NB4 (cell line): ENCODE results near the gene MALSU1.

Experiments
- DNase-seq: peaks from one replicate; pipeline ENCODE4 v3.0.0; 2010; ENCODE audit warnings: low read depth
- H3K4me3 ChIP-seq: one replicate; pipeline ENCODE4 v1.5.1; 2011; ENCODE audit warnings: mild to moderate bottlenecking, low read depth, low read length, moderate library complexity
- MYC ChIP-seq: IDR thresholded peaks from 2 replicates; pipeline ENCODE4 v1.6.1; 2011; ENCODE audit warnings: low read depth, low read length
- POLR2A ChIP-seq: IDR thresholded peaks from 2 replicates; pipeline ENCODE4 v1.6.1; 2011; ENCODE audit warnings: mild to moderate bottlenecking; ENCODE audit not compliant: insufficient read length; ENCODE audit errors: extremely low read depth
- TF ChIP-seq, protein P1 (sequence below): IDR thresholded peaks from 2 replicates; pipeline ENCODE4 v1.6.1; 2011; ENCODE audit warnings: low read depth, low read length
- TF ChIP-seq, protein P2 (sequence below): IDR thresholded peaks from one replicate; pipeline ENCODE4 v1.5.1; 2012; ENCODE audit warnings: low read depth, low read length

The MALSU1 gene

DNA sequence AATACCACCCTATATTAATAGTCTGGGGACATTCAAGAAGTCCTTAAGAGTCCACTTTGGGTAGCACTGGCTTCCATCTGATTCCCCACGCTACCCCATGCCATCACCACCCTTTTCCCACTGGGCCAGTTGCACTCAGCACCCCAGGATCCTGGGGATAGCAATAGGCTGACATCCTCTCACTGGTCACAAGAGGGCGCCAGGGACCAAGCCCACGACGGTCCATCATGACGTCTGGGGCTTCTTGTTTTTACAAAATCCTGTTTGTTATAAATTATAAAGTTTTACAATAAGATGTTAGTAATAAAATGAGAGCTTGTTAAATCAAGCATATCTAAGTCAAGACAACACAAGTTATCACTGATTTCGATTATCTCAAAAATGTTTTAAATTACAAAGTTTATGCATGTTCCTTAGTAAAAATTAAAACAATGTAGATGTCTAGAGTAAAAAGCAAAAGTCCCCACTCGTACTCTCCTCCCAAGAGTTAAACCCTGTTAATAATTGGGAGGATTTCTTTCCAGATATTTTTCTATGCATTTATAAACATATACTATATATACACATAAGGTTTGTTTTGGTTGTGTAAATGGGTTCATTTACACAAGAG, 37.2 kb upstream of the MALSU1 start:
- DNase-seq, result peak; percentile 84
- TF ChIP-seq POLR2A (no peak), MYC (0 out of 2 replicates have a peak, but pooled peaks have one; percentile 42)
- TF ChIP-seq, protein P1, sequence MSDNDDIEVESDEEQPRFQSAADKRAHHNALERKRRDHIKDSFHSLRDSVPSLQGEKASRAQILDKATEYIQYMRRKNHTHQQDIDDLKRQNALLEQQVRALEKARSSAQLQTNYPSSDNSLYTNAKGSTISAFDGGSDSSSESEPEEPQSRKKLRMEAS, result no peak; the same call in 1 of the 2 replicates
- TF ChIP-seq, protein P2, sequence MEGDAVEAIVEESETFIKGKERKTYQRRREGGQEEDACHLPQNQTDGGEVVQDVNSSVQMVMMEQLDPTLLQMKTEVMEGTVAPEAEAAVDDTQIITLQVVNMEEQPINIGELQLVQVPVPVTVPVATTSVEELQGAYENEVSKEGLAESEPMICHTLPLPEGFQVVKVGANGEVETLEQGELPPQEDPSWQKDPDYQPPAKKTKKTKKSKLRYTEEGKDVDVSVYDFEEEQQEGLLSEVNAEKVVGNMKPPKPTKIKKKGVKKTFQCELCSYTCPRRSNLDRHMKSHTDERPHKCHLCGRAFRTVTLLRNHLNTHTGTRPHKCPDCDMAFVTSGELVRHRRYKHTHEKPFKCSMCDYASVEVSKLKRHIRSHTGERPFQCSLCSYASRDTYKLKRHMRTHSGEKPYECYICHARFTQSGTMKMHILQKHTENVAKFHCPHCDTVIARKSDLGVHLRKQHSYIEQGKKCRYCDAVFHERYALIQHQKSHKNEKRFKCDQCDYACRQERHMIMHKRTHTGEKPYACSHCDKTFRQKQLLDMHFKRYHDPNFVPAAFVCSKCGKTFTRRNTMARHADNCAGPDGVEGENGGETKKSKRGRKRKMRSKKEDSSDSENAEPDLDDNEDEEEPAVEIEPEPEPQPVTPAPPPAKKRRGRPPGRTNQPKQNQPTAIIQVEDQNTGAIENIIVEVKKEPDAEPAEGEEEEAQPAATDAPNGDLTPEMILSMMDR, result peak; percentile 98

DNA sequence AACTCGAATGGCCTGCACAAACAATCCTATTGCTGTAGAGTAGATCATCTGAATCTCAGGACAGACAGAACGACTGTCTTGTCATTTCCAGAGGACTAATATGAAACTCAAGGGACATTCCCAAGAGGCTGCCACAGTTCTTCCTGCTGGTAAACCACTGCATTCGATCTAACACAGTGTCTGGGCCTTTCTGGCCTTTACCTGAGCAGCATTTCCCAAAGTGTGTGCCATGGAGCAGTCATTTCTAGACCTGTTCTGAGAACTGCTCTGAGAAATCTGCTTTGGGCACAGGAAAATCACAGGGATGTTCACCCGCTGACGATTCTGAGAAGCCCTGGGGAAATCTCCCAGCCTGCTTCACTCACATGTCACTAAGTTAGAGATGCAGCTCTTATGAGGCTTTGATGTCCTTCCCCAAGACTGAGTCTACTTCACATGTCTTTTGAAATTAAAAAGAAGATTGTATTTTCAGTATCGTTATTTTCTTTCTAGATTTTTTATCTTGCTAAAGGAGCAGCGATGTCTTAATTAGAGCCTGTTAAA, 34.2 kb upstream of the MALSU1 start:
- DNase-seq, result no peak
- H3K4me3 ChIP-seq, result no peak overlapping the region
- TF ChIP-seq MYC (no peak), POLR2A (no peak)
- TF ChIP-seq, protein P1, result no peak
- TF ChIP-seq, protein P2, result no peak

More for the DNA sequence above, 37.2 kb upstream of the MALSU1 start:
- no peak overlapping the region for H3K4me3 ChIP-seq

DNA sequence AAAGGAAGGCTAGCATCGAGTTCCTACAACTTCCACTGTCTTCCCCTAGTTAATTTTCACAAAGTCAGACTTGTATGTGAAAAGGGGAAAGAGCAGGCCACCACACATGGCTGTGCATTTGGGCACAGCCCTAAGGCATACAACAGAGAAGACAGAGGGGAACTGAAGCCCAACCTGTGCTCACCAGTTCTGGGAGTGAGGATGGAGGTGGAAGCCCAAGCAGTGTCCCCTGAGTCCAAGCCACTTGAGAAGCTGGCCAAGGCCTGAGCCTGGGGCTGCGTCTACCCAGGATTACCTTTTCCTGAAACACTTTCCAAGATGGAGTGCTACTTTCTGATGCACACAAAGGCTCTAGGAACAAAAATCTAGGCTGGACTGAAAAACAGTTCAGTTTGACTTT, 32.2 kb upstream of the MALSU1 start:
- H3K4me3 ChIP-seq, result no peak overlapping the region
- TF ChIP-seq POLR2A (no peak), MYC (no peak)
- TF ChIP-seq, protein P2, result no peak
- TF ChIP-seq, protein P1, result no peak
- DNase-seq, result no peak

DNA sequence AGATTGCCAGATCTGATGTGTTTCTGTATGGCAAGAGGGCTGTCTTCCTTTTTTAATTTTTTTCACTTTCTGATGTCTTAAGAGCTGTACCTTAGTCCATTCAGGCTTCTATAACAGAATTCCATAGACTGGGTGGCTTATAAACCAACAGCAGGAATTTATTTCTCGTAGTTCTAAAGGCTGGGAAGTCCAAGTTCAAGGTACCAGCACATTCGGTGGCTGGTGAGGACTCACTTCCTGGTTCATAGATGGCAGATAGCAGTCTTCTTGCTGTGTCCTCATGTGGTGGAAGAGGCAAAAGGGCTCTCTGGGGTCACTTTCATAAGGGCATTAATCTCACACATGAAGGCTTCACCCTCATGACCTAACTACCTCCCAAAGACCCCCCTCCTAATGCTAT, 31.8 kb upstream of the MALSU1 start:
- no peak for DNase-seq
- no peak overlapping the region for H3K4me3 ChIP-seq
- TF ChIP-seq POLR2A (no peak), MYC (no peak)
- TF ChIP-seq, protein P2, result no peak
- TF ChIP-seq, protein P1, result no peak

DNA sequence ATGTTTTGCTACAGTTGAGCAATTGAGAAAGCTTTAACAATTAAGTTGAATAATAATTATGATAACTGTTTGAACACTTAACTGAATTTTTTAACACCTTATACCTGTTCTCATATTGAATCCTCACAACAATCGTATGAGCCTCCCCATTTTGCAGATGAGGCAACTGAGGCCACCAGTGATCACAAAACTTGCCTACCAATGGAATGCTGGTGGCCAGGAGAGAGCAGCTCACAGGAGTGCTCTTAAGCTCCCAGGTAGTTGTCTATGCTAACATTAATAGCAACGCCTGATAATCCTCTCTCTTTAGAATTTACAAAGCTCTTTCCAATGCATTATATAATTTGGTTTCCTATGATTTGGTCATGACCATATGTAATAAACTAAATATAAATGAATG, 31.0 kb upstream of the MALSU1 start:
- no peak overlapping the region for H3K4me3 ChIP-seq
- TF ChIP-seq MYC (no peak), POLR2A (no peak)
- TF ChIP-seq, protein P2, result no peak
- TF ChIP-seq, protein P1, result no peak
- no peak for DNase-seq

DNA sequence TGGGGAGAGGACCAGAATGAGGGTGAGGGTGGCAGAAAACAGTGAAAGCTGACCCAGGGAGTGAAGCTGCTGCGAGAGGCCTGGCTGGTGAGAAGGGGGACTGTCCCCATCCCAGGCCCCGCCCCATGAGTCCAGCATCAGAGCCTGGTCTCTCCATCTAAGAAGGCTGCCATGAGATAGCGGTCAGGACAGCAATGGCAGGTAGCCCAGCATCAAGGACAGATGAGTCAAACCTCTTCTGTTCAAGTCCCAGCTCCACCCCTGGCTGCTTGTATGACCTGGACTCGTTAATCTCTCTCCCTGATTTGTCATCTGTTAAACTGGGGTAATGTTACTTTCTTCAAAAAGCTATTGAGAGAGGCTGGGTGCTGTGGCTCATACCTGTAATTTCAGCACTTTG, 30.4 kb upstream of the MALSU1 start:
- H3K4me3 ChIP-seq, result no peak overlapping the region
- TF ChIP-seq, protein P1, result no peak
- TF ChIP-seq, protein P2, result no peak
- TF ChIP-seq POLR2A, result no peak
- TF ChIP-seq MYC, result no peak
- DNase-seq, result no peak
